CD4-positive, alpha-beta T cell treated with Interleukin-17A for 4 hours (primary cell): ENCODE measurements around the gene FIG4.
"Not testable (repeated sequence)": the region's sequence is repeated elsewhere in the genome, so short reads cannot be mapped to it uniquely, and the experiment has no call there.

Experiments used
- DNase-seq: peaks from one replicate; pipeline ENCODE4 v3.0.0-alpha.2; 2020; ENCODE audit warnings: mixed read lengths

The FIG4 gene

GRCh38 chr6:109690737-109691621, at the start of gene FIG4, which contains the start of gene AK9:
Gene FIG4, plus strand, starts transcription at chr6:109691296. Its CDS starts 140 bp downstream, at chr6:109691436.
Gene AK9, minus strand, starts transcription at chr6:109691202. Its CDS starts 15,457 bp downstream, at chr6:109675745.
- DNase-seq: peak; percentile 95

DNA sequence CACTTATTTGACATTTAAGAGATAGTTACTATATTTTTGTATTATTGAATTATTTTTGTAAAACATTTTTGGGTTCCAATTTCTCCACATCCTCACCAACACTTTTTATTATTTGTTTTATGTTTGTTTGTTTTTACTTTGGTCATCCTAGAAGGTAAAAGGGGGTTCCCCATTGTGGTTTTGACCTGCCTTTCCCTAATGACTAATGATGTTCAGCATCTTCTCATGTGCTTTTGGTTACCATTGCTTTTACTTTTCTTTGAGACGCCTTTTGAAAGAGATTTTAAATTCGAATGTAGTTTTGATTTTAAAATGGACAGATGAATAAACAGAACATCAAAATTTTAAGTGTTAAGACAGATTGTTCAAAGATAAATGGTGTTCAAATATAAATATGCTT, 47.0 kb upstream of the FIG4 start:
- no peak for DNase-seq

DNA sequence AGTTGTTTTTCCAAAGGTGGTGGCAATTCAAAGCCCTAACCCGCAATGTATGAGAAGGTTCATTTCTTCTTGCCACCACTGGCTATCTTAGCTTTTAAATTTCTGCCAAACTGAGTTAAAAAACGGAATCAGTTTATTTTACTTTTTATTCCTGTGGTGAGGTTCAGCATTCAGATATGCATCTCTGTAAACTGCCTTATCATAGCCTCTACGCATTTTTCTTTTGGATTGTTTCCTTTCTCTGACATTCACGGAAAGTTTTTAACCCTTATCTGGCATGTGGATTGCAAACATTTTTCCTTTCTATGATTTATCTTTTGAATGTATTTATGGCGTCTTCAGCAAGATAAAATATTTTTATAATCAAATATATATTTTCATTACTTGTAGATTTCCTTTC, 37.8 kb upstream of the FIG4 start:
- no peak for DNase-seq

GRCh38 chr6:109655761-109656262, 35.3 kb upstream of the FIG4 start:
- DNase-seq: no peak

- no peak for DNase-seq
Observed at GRCh38 chr6:109660526-109661320, 30.4 kb upstream of the FIG4 start.

DNA sequence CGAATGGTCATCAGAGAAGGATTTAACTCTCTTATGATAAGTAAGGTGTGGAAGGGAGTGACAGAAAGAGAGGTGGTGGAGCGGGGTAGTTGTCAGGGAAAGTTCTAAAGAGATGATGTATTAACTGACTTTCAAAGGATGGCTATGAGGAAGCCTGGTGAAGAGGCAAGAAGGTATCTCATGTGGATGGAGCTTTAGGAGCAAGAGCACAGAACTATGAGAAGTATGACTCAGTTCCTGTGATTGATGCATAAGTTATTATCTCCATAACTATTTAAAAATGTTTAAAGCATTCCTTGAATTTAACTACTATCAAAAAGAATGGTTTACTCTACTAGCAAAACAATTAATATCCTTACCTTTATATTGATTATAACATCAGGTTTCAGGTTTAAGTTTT, 28.9 kb upstream of the FIG4 start:
- DNase-seq: no peak

GRCh38 chr6:109669811-109670210, 21.3 kb upstream of the FIG4 start:
- DNase-seq: no peak

DNA sequence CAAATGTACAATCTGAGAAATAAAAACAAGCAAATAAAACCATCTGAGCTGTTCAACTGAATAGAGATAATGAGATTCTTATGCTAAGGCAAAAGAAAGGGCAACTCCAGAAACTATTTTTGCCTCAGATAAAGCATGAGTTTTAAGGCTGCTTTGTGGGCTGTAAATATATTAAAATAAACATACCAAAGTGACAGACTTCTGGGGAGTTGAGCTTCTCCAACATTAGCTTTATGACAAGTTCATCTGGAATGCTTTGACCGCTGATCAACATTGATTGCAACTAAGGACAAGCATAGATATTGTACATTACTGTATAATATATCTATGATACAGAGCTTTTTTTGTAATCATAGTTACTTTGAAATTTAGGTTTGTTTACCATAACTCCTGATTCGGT, 19.4 kb upstream of the FIG4 start:
- DNase-seq: no peak

GRCh38 chr6:109672175-109672574, 18.9 kb upstream of the FIG4 start:
- DNase-seq: no peak

DNA sequence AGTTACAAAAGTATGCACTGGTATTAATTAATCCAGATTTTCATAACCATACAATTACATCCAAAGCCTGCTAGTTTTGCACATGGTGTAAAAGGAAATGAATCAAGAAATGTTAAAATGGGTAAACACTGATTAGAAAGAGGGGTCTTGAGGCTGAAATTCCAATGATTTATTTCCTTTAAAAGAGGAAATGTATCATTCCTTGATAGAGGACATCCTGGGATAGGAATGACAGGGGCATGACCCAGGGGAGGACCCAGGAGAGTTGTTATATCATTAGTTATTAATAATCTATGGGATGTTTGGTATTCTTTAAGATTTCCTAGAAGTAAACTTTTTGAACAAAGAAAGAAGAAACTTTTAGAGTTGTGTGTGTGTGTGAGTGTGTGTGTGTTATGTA, 18.3 kb upstream of the FIG4 start:
- no peak for DNase-seq

DNA sequence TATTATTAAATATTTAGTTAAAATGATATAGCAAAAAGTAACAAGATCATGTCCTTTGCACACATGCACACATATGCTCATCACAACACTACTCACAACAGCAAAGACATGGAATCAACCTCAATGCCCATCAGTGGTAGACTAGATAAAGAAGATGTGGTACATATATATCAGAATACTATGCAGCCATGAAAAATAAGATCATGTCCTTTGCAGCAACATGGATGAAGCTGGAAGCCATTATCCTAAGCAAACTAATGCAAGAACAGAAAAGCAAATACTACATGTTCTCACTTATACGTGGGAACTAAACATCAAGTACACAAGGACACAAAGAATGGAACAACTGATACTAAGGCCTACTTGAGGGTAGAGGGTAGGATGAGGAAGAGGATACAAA, 14.4 kb upstream of the FIG4 start:
- no peak for DNase-seq

GRCh38 chr6:109678240-109678639, 12.9 kb upstream of the FIG4 start:
- no peak for DNase-seq

DNA sequence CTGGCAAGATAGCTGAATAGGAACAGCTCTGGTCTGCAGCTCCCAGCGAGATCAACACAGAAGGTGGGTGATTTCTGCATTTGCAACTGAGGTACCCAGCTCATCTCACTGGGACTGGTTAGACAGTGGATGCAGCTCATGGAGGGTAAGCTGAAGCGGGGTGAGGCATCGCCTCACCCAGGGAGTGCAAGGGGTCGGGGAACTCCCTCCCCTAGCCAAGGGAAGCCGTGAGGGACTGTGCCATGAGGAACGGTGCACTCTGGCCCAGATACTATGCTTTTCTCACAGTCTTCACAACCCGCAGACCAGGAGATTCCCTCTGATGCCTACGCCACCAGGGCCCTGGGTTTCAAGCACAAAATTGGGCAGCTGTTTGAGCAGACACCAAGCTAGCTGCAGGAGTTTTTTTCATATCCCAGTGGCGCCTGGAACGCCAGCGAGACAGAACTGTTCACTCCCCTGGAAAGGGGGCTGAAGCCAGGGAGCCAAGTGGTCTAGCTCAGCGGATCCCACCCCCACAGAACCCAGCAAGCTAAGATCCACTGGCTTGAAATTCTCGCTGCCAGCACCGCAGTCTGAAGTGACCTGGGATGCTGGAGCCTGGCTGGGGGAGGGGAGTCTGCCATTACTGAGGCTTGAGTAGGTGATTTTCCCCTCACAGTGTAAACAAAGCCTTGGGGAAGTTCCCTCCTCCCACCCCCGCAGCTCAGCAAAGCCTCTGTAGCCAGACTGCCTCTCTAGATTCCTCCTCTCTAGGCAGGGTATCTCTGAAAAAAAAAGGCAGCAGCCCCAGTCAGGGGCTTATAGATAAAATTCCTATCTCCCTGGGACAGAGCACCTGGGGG, 12.2 kb upstream of the FIG4 start:
- DNase-seq: not testable (repeated sequence)

GRCh38 chr6:109686566-109687265, 4.4 kb upstream of the FIG4 start:
- DNase-seq: no peak

- no peak for DNase-seq
Observed at GRCh38 chr6:109687271-109687761, 3.8 kb upstream of the FIG4 start.

DNA sequence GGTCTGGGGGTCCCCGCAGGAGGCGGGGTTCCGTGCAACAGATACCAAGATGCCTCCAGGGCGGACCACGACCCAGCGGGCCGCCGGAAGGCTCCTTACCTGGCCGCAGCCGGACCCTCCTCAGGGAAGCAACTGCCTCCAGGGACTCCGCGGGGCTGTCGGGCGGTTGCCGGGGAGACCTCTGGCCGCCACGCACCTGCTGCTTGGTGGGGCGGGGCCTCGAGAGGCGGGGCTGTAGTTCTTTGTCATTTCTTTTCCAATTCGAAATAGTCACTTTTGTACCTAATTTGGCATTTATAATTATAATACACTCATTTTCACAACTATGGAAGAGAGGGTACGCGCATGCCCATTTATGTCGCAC, 741 bp upstream of the FIG4 start:
- peak; percentile 80 for DNase-seq

DNA sequence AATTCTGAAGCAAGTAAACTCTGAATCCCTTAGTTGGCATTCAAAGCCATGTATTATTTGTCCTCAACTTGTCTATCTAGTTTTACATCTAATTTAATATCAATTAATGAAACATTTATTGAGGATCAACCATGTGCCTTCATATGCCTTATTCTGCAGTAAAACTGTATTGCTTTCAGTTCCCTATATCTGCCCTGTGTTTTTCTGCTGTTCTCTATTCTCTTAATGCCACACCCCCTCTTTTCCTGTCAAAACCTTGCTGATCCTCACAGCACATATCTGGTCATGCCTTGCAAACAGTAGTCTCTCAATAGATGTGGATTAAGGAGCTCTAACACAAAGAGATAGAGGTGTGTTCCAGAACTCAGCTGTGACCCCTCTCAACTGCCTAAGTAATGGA, 2.0 kb downstream of the FIG4 start:
- no peak for DNase-seq

- DNase-seq: no peak
Observed at GRCh38 chr6:109695468-109695867, 4.4 kb downstream of the FIG4 start.

- no peak for DNase-seq
Observed at GRCh38 chr6:109696355-109696754, 5.3 kb downstream of the FIG4 start.

- no peak for DNase-seq
Observed at GRCh38 chr6:109701221-109701620, 10.1 kb downstream of the FIG4 start.

GRCh38 chr6:109701774-109702173, 10.7 kb downstream of the FIG4 start:
- no peak for DNase-seq

DNA sequence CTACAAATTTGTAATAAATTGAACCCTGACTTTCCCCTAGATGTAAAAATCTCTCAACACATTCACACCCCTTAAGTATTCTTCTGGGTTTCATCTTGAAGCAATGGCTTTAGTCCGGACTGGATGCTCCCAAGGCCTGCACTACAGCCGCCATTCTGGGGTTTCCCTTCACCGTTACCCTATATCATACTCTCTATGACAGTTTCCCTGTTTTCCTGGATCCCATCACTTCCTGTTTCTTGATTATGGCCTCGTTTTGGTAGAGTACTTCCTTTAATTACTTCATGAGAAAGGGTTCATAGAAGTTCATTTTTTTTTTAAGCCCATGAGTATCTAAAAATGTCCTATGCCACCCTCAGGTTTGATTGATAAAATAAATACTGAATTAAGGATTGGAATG, 11.7 kb downstream of the FIG4 start:
- DNase-seq: no peak
